ENCODE data around the gene DGKB. TPM values are rescaled to one million over a fixed set of nuclear protein-coding genes. Genes with fewer than 3 reads are reported as not detected.

DGKB gene
- total and polyA plus RNA-seq, 2 donors, result 0.09 to 0.19 TPM

- Histone ChIP-seq H3K4me3 (ENCODE audit: low read length in 2 of 2) (no peak overlapping the region), H3K36me3 (ENCODE audit: control insufficient read depth in 2 of 2, insufficient read depth in 2 of 2, low read length in 1 of 2) (no peaks in the 10 kb centered on the region), H3K27ac (ENCODE audit: low read depth in 1 of 2, low read length in 1 of 2) (no peak overlapping the region), H3K4me1 (ENCODE audit: control insufficient read depth in 2 of 2, insufficient read depth in 2 of 2, low read length in 2 of 2) (no peaks in the 10 kb centered on the region), H3K9me3 (ENCODE audit: control insufficient read depth in 2 of 2, insufficient read depth in 1 of 2, low read length in 1 of 2) (no peaks in the 10 kb centered on the region), H3K27me3 (ENCODE audit: control insufficient read depth in 2 of 2, insufficient read depth in 1 of 2, low read length in 1 of 2) (no peaks in the 10 kb centered on the region)
- DNase-seq (ENCODE audit: low read depth in 6 of 9, low spot score in 9 of 9), result no peak
- WGBS, result 91% methylated on average over 2 of the region's 2 CpGs
Measured at GRCh38 chr7:14419531-14419930, 483.0 kb downstream of the DGKB start.

- H3K36me3 ChIP-seq (ENCODE audit: control insufficient read depth in 2 of 2, insufficient read depth in 2 of 2, low read length in 1 of 2), result no peaks in the 10 kb centered on the region
- no peak for DNase-seq (ENCODE audit: low read depth in 6 of 9, low spot score in 9 of 9)
- H3K27me3 ChIP-seq (ENCODE audit: control insufficient read depth in 2 of 2, insufficient read depth in 1 of 2, low read length in 1 of 2), result no peaks in the 10 kb centered on the region
- no peaks in the 10 kb centered on the region for H3K4me1 ChIP-seq (ENCODE audit: control insufficient read depth in 2 of 2, insufficient read depth in 2 of 2, low read length in 2 of 2)
- no peak overlapping the region for H3K4me3 ChIP-seq (ENCODE audit: low read length in 2 of 2)
- no peaks in the 10 kb centered on the region for H3K9me3 ChIP-seq (ENCODE audit: control insufficient read depth in 2 of 2, insufficient read depth in 1 of 2, low read length in 1 of 2)
- no peak overlapping the region for H3K27ac ChIP-seq (ENCODE audit: low read depth in 1 of 2, low read length in 1 of 2)
- WGBS, result 41% methylated on average over 1 of the region's 1 CpG
Measured at GRCh38 chr7:14418633-14419032, 483.9 kb downstream of the DGKB start.

- H3K27ac ChIP-seq (ENCODE audit: low read depth in 1 of 2, low read length in 1 of 2), result no peak overlapping the region
- H3K4me1 ChIP-seq (ENCODE audit: control insufficient read depth in 2 of 2, insufficient read depth in 2 of 2, low read length in 2 of 2), result no peaks in the 10 kb centered on the region
- no peak overlapping the region for H3K4me3 ChIP-seq (ENCODE audit: low read length in 2 of 2)
- 83% methylated on average over 3 of the region's 3 CpGs for WGBS
- no peak for DNase-seq (ENCODE audit: low read depth in 6 of 9, low spot score in 9 of 9)
- no peaks in the 10 kb centered on the region for H3K9me3 ChIP-seq (ENCODE audit: control insufficient read depth in 2 of 2, insufficient read depth in 1 of 2, low read length in 1 of 2)
- no peaks in the 10 kb centered on the region for H3K36me3 ChIP-seq (ENCODE audit: control insufficient read depth in 2 of 2, insufficient read depth in 2 of 2, low read length in 1 of 2)
- H3K27me3 ChIP-seq (ENCODE audit: control insufficient read depth in 2 of 2, insufficient read depth in 1 of 2, low read length in 1 of 2), result no peaks in the 10 kb centered on the region
Measured at GRCh38 chr7:14414274-14414986, 488.1 kb downstream of the DGKB start.

GRCh38 chr7:14407246-14408015 lies 495.1 kb downstream of the DGKB start:
- Histone ChIP-seq H3K4me3 (ENCODE audit: low read length in 2 of 2) (no peak overlapping the region), H3K27me3 (ENCODE audit: control insufficient read depth in 2 of 2, insufficient read depth in 1 of 2, low read length in 1 of 2) (no peaks in the 10 kb centered on the region), H3K36me3 (ENCODE audit: control insufficient read depth in 2 of 2, insufficient read depth in 2 of 2, low read length in 1 of 2) (no peaks in the 10 kb centered on the region), H3K9me3 (ENCODE audit: control insufficient read depth in 2 of 2, insufficient read depth in 1 of 2, low read length in 1 of 2) (peaks cover 0 to 2% of the 10 kb centered on the region in 2 donors), H3K27ac (ENCODE audit: low read depth in 1 of 2, low read length in 1 of 2) (no peak overlapping the region), H3K4me1 (ENCODE audit: control insufficient read depth in 2 of 2, insufficient read depth in 2 of 2, low read length in 2 of 2) (no peaks in the 10 kb centered on the region)
- DNase-seq (ENCODE audit: low read depth in 6 of 9, low spot score in 9 of 9), result no peak
- WGBS, result 66% methylated on average over 6 of the region's 6 CpGs

- no peak for DNase-seq (ENCODE audit: low read depth in 6 of 9, low spot score in 9 of 9)
- Histone ChIP-seq H3K36me3 (ENCODE audit: control insufficient read depth in 2 of 2, insufficient read depth in 2 of 2, low read length in 1 of 2) (no peaks in the 10 kb centered on the region), H3K27ac (ENCODE audit: low read depth in 1 of 2, low read length in 1 of 2) (no peak overlapping the region), H3K9me3 (ENCODE audit: control insufficient read depth in 2 of 2, insufficient read depth in 1 of 2, low read length in 1 of 2) (peaks cover 0 to 2% of the 10 kb centered on the region in 2 donors), H3K4me1 (ENCODE audit: control insufficient read depth in 2 of 2, insufficient read depth in 2 of 2, low read length in 2 of 2) (no peaks in the 10 kb centered on the region), H3K4me3 (ENCODE audit: low read length in 2 of 2) (no peak overlapping the region), H3K27me3 (ENCODE audit: control insufficient read depth in 2 of 2, insufficient read depth in 1 of 2, low read length in 1 of 2) (no peaks in the 10 kb centered on the region)
- WGBS, result 77% methylated on average over 2 of the region's 2 CpGs
Measured at GRCh38 chr7:14403587-14403986, 499.0 kb downstream of the DGKB start.

GRCh38 chr7:14400271-14400670 lies 502.3 kb downstream of the DGKB start:
- DNase-seq (ENCODE audit: low read depth in 6 of 9, low spot score in 9 of 9), result no peak
- Histone ChIP-seq H3K4me1 (ENCODE audit: control insufficient read depth in 2 of 2, insufficient read depth in 2 of 2, low read length in 2 of 2) (no peaks in the 10 kb centered on the region), H3K9me3 (ENCODE audit: control insufficient read depth in 2 of 2, insufficient read depth in 1 of 2, low read length in 1 of 2) (peaks cover 0 to 2% of the 10 kb centered on the region in 2 donors), H3K27ac (ENCODE audit: low read depth in 1 of 2, low read length in 1 of 2) (no peak overlapping the region), H3K27me3 (ENCODE audit: control insufficient read depth in 2 of 2, insufficient read depth in 1 of 2, low read length in 1 of 2) (no peaks in the 10 kb centered on the region), H3K36me3 (ENCODE audit: control insufficient read depth in 2 of 2, insufficient read depth in 2 of 2, low read length in 1 of 2) (no peaks in the 10 kb centered on the region), H3K4me3 (ENCODE audit: low read length in 2 of 2) (no peak overlapping the region)
- 77% methylated on average over 3 of the region's 3 CpGs for WGBS

GRCh38 chr7:14398526-14398925 lies 504.0 kb downstream of the DGKB start:
- no peaks in the 10 kb centered on the region for H3K4me1 ChIP-seq (ENCODE audit: control insufficient read depth in 2 of 2, insufficient read depth in 2 of 2, low read length in 2 of 2)
- no peaks in the 10 kb centered on the region for H3K9me3 ChIP-seq (ENCODE audit: control insufficient read depth in 2 of 2, insufficient read depth in 1 of 2, low read length in 1 of 2)
- H3K4me3 ChIP-seq (ENCODE audit: low read length in 2 of 2), result no peak overlapping the region
- no peaks in the 10 kb centered on the region for H3K36me3 ChIP-seq (ENCODE audit: control insufficient read depth in 2 of 2, insufficient read depth in 2 of 2, low read length in 1 of 2)
- no peak for DNase-seq (ENCODE audit: low read depth in 6 of 9, low spot score in 9 of 9)
- H3K27ac ChIP-seq (ENCODE audit: low read depth in 1 of 2, low read length in 1 of 2), result no peak overlapping the region
- H3K27me3 ChIP-seq (ENCODE audit: control insufficient read depth in 2 of 2, insufficient read depth in 1 of 2, low read length in 1 of 2), result no peaks in the 10 kb centered on the region

- Histone ChIP-seq H3K4me3 (ENCODE audit: low read length in 2 of 2) (no peak overlapping the region), H3K4me1 (ENCODE audit: control insufficient read depth in 2 of 2, insufficient read depth in 2 of 2, low read length in 2 of 2) (no peaks in the 10 kb centered on the region), H3K36me3 (ENCODE audit: control insufficient read depth in 2 of 2, insufficient read depth in 2 of 2, low read length in 1 of 2) (no peaks in the 10 kb centered on the region), H3K27me3 (ENCODE audit: control insufficient read depth in 2 of 2, insufficient read depth in 1 of 2, low read length in 1 of 2) (no peaks in the 10 kb centered on the region), H3K27ac (ENCODE audit: low read depth in 1 of 2, low read length in 1 of 2) (no peak overlapping the region), H3K9me3 (ENCODE audit: control insufficient read depth in 2 of 2, insufficient read depth in 1 of 2, low read length in 1 of 2) (no peaks in the 10 kb centered on the region)
- DNase-seq (ENCODE audit: low read depth in 6 of 9, low spot score in 9 of 9), result no peak
Measured at GRCh38 chr7:14395860-14396259, 506.7 kb downstream of the DGKB start.

- 81% methylated on average over 2 of the region's 2 CpGs for WGBS
- no peak for DNase-seq (ENCODE audit: low read depth in 6 of 9, low spot score in 9 of 9)
- Histone ChIP-seq H3K27ac (ENCODE audit: low read depth in 1 of 2, low read length in 1 of 2) (no peak overlapping the region), H3K36me3 (ENCODE audit: control insufficient read depth in 2 of 2, insufficient read depth in 2 of 2, low read length in 1 of 2) (no peaks in the 10 kb centered on the region), H3K9me3 (ENCODE audit: control insufficient read depth in 2 of 2, insufficient read depth in 1 of 2, low read length in 1 of 2) (no peaks in the 10 kb centered on the region), H3K4me3 (ENCODE audit: low read length in 2 of 2) (no peak overlapping the region), H3K4me1 (ENCODE audit: control insufficient read depth in 2 of 2, insufficient read depth in 2 of 2, low read length in 2 of 2) (no peaks in the 10 kb centered on the region), H3K27me3 (ENCODE audit: control insufficient read depth in 2 of 2, insufficient read depth in 1 of 2, low read length in 1 of 2) (no peaks in the 10 kb centered on the region)
Measured at GRCh38 chr7:14394786-14395185, 507.8 kb downstream of the DGKB start.
